Kidney epithelial cell (primary cell): ENCODE measurements around the gene AMIGO2. TPM values are rescaled to one million over a fixed set of nuclear protein-coding genes. Genes with fewer than 3 reads are reported as not detected.

Experiments
- DNase-seq: peaks from one replicate; pipeline ENCODE4 v3.0.0-alpha.2; 2010; ENCODE audit warnings: low read depth
- H3K27me3 ChIP-seq: 2 replicates; pipeline ENCODE4 v1.6.0; 2011; ENCODE audit warnings: low read length; ENCODE audit not compliant: control insufficient read depth, insufficient read depth
- H3K36me3 ChIP-seq: 2 replicates; pipeline ENCODE4 v1.5.1; 2011; ENCODE audit warnings: low read length; ENCODE audit not compliant: control insufficient read depth, insufficient read depth
- H3K4me3 ChIP-seq: 2 replicates; pipeline ENCODE4 v1.5.1; 2011; ENCODE audit warnings: low read depth, mild to moderate bottlenecking, control low read depth, low read length
- CTCF ChIP-seq: IDR thresholded peaks from 2 replicates; pipeline ENCODE4 v1.5.1; 2011; ENCODE audit warnings: mild to moderate bottlenecking, moderate library complexity, low read length, control low read depth, inconsistent platforms; ENCODE audit not compliant: insufficient read depth, poor library complexity, severe bottlenecking
- total RNA-seq: library from RNA; depleted of rRNA; stranded (reverse); fragments of >200 nt; gene quantifications from 2 replicates; pipeline ENCODE4 v1.2.3, GENCODE V29; 2015

Gene AMIGO2
- total RNA-seq, 1 donor from 2014 or later: 284 TPM

- no peaks in the 10 kb centered on the region for H3K27me3 ChIP-seq
- H3K36me3 ChIP-seq: peaks cover 2% of the 10 kb centered on the region
- TF ChIP-seq CTCF: no peak
- DNase-seq: peak; percentile 99
- peak overlapping the region; percentile 20 for H3K4me3 ChIP-seq
Measured at GRCh38 chr12:47038270-47038748, 41.5 kb downstream of the AMIGO2 start.

- Histone ChIP-seq H3K4me3 (no peak overlapping the region), H3K27me3 (no peaks in the 10 kb centered on the region), H3K36me3 (peaks cover 2% of the 10 kb centered on the region)
- DNase-seq: no peak
- TF ChIP-seq CTCF: no peak
Measured at GRCh38 chr12:47035484-47035883, 44.3 kb downstream of the AMIGO2 start.

GRCh38 chr12:47034661-47035060 is 45.1 kb downstream of the AMIGO2 start:
- no peak for TF ChIP-seq CTCF
- H3K36me3 ChIP-seq: peaks cover 2% of the 10 kb centered on the region
- H3K27me3 ChIP-seq: no peaks in the 10 kb centered on the region
- H3K4me3 ChIP-seq: no peak overlapping the region
- DNase-seq: no peak

GRCh38 chr12:47033789-47034555 is 45.8 kb downstream of the AMIGO2 start:
- no peak for DNase-seq

GRCh38 chr12:47033081-47033480 is 46.7 kb downstream of the AMIGO2 start:
- TF ChIP-seq CTCF: no peak
- Histone ChIP-seq H3K36me3 (peaks cover 2% of the 10 kb centered on the region), H3K27me3 (no peaks in the 10 kb centered on the region), H3K4me3 (no peak overlapping the region)
- DNase-seq: no peak

More at GRCh38 chr12:47033789-47034555, 45.8 kb downstream of the AMIGO2 start:
- Histone ChIP-seq H3K27me3 (no peaks in the 10 kb centered on the region), H3K4me3 (no peak overlapping the region), H3K36me3 (peaks cover 2% of the 10 kb centered on the region)
- no peak for TF ChIP-seq CTCF

- no peak for DNase-seq
- Histone ChIP-seq H3K4me3 (no peak overlapping the region), H3K27me3 (no peaks in the 10 kb centered on the region), H3K36me3 (peaks cover 2% of the 10 kb centered on the region)
- TF ChIP-seq CTCF: peak; percentile 23
Measured at GRCh38 chr12:47032644-47033043, 47.1 kb downstream of the AMIGO2 start.
